Neuronal stem cell (in vitro differentiated cells): ENCODE measurements around the gene ATG12.

Experiments used
- DNase-seq: peaks from one replicate; pipeline ENCODE4 v3.0.0-alpha.2; 2013; ENCODE audit warnings: low spot score
- H2AFZ ChIP-seq: one replicate; pipeline ENCODE4 v1.6.1; 2013; ENCODE audit warnings: mild to moderate bottlenecking, low read length, inconsistent platforms
- H2AK5ac ChIP-seq: 2 replicates; pipeline ENCODE4 v1.6.1; 2013; ENCODE audit warnings: low read depth, mild to moderate bottlenecking, inconsistent platforms, low read length, moderate library complexity, mixed read lengths
- H2BK120ac ChIP-seq: 2 replicates; pipeline ENCODE4 v1.6.1; 2013; ENCODE audit warnings: low read depth, mild to moderate bottlenecking, inconsistent platforms, low read length, moderate library complexity, mixed read lengths
- H2BK12ac ChIP-seq: one replicate; pipeline ENCODE4 v1.6.1; 2013; ENCODE audit warnings: low read length, inconsistent platforms
- H2BK15ac ChIP-seq: 2 replicates; pipeline ENCODE4 v1.6.1; 2013; ENCODE audit warnings: mild to moderate bottlenecking, low read length, inconsistent platforms, mixed read lengths
- H2BK5ac ChIP-seq: one replicate; pipeline ENCODE4 v1.6.1; 2013; ENCODE audit warnings: inconsistent platforms, mild to moderate bottlenecking, low read length, moderate library complexity
- H3K14ac ChIP-seq: one replicate; pipeline ENCODE4 v1.6.1; 2013; ENCODE audit warnings: low read length, inconsistent platforms
- H3K18ac ChIP-seq: 2 replicates; pipeline ENCODE4 v1.6.1; 2013; ENCODE audit warnings: low read length, inconsistent platforms
- H3K23ac ChIP-seq: 2 replicates; pipeline ENCODE4 v1.6.1; 2013; ENCODE audit warnings: low read depth, mild to moderate bottlenecking, mixed read lengths, low read length, inconsistent platforms; ENCODE audit not compliant: poor library complexity
- H3K27ac ChIP-seq: replicated peaks from 3 replicates; pipeline ENCODE4 v1.5.1; 2013; ENCODE audit warnings: low read length, inconsistent platforms
- H3K27me3 ChIP-seq, 3 experiments: 2 replicates each; pipeline ENCODE4 v1.6.1; 2013; ENCODE audit warnings: low read length in 3 of 3, mild to moderate bottlenecking in 2 of 3, inconsistent platforms in 1 of 3, low read depth in 1 of 3, mixed read lengths in 1 of 3, moderate library complexity in 1 of 3; ENCODE audit not compliant: control insufficient read depth in 3 of 3, insufficient read depth in 3 of 3
- H3K36me3 ChIP-seq, 2 donors: replicated peaks in 1 of 2; 2 replicates each; pipeline ENCODE4 v1.6.1; 2013; ENCODE audit warnings: low read length in 2 of 2; ENCODE audit not compliant: control insufficient read depth in 2 of 2, insufficient read depth in 2 of 2
- H3K4ac ChIP-seq: 2 replicates; pipeline ENCODE4 v1.6.1; 2013; ENCODE audit warnings: inconsistent platforms, mild to moderate bottlenecking, low read length, moderate library complexity
- H3K4me1 ChIP-seq, 2 donors: 1 replicate in 1 of 2; 2 replicates in 1 of 2; pipeline ENCODE4 v1.6.1; 2013; ENCODE audit warnings: low read length in 2 of 2, low read depth in 1 of 2; ENCODE audit not compliant: control insufficient read depth in 2 of 2, insufficient read depth in 1 of 2
- H3K4me2 ChIP-seq: one replicate; pipeline ENCODE4 v1.6.1; 2013; ENCODE audit warnings: mild to moderate bottlenecking, low read length, inconsistent platforms; ENCODE audit not compliant: insufficient read depth, poor library complexity, severe bottlenecking
- H3K4me3 ChIP-seq, 2 donors: 2 replicates each; pipeline ENCODE4 v1.5.1; 2013; ENCODE audit warnings: low read length in 2 of 2, mild to moderate bottlenecking in 2 of 2, inconsistent platforms in 1 of 2, moderate library complexity in 1 of 2
- H3K79me1 ChIP-seq: one replicate; pipeline ENCODE4 v1.6.1; 2013; ENCODE audit warnings: low read depth, mild to moderate bottlenecking, inconsistent platforms, low read length, moderate library complexity
- H3K9ac ChIP-seq: one replicate; pipeline ENCODE4 v1.6.1; 2013; ENCODE audit warnings: mild to moderate bottlenecking, low read depth, low read length, inconsistent platforms; ENCODE audit not compliant: poor library complexity
- H3K9me3 ChIP-seq, 2 donors: replicated peaks in 1 of 2; 2 replicates each; pipeline versions ENCODE3 to v1.6.1; 2013; ENCODE audit warnings: low read length in 2 of 2, mild to moderate bottlenecking in 2 of 2, inconsistent platforms in 1 of 2, low read depth in 1 of 2, mixed read lengths in 1 of 2, moderate library complexity in 1 of 2; ENCODE audit not compliant: control insufficient read depth in 2 of 2, insufficient read depth in 1 of 2
- H4K8ac ChIP-seq: one replicate; pipeline ENCODE4 v1.6.1; 2013; ENCODE audit warnings: low read depth, mild to moderate bottlenecking, inconsistent platforms, low read length, moderate library complexity
- H4K91ac ChIP-seq: one replicate; pipeline ENCODE4 v1.6.1; 2013; ENCODE audit warnings: low read length, low read depth, mild to moderate bottlenecking, inconsistent platforms; ENCODE audit not compliant: poor library complexity
- WGBS, 2 donors: extraction: QIAGEN DNeasy Blood & Tissue Kit; methylation state at CpG; one replicate each; pipeline ENCODE4 v1.1.7; 2013; ENCODE audit warnings: missing lambda C conversion rate in 2 of 2, mixed read lengths in 1 of 2; ENCODE audit not compliant: insufficient read length in 2 of 2, insufficient replicate concordance in 1 of 2; ENCODE audit errors: extremely low coverage in 2 of 2; 5-methylcytosine and 5-hydroxymethylcytosine counted together

The ATG12 gene

GRCh38 chr5:115798252-115798651 lies 43.1 kb downstream of the ATG12 start:
- no peak overlapping the region for H3K4me2 ChIP-seq
- no peak overlapping the region for H2AFZ ChIP-seq
- WGBS, 2 donors, result no CpG with 5 or more reads among the region's 2 CpGs
- no peak overlapping the region for H3K23ac ChIP-seq
- DNase-seq, result no peak
- no peaks in the 10 kb centered on the region for H3K9me3 ChIP-seq
- no peak overlapping the region for H4K8ac ChIP-seq
- no peak overlapping the region for H3K9ac ChIP-seq
- no peak overlapping the region for H3K27ac ChIP-seq
- no peaks in the 10 kb centered on the region for H3K79me1 ChIP-seq
- H3K4me3 ChIP-seq, result no peak overlapping the region
- H3K18ac ChIP-seq, result no peak overlapping the region
- no peak overlapping the region for H2BK15ac ChIP-seq
- H3K4me1 ChIP-seq, result no peaks in the 10 kb centered on the region
- H2AK5ac ChIP-seq, result no peak overlapping the region
- no peak overlapping the region for H3K14ac ChIP-seq
- no peaks in the 10 kb centered on the region for H3K27me3 ChIP-seq
- H3K36me3 ChIP-seq, result no peaks in the 10 kb centered on the region
- H3K4ac ChIP-seq, result no peak overlapping the region
- no peak overlapping the region for H2BK120ac ChIP-seq
- H2BK12ac ChIP-seq, result no peak overlapping the region
- no peak overlapping the region for H4K91ac ChIP-seq
- no peak overlapping the region for H2BK5ac ChIP-seq

- Histone ChIP-seq H2AK5ac (no peak overlapping the region), H3K36me3 (no peaks in the 10 kb centered on the region), H3K14ac (no peak overlapping the region), H3K79me1 (no peaks in the 10 kb centered on the region), H3K27me3 (no peaks in the 10 kb centered on the region), H3K4me3 (no peak overlapping the region), H4K8ac (no peak overlapping the region), H3K27ac (no peak overlapping the region), H2BK120ac (no peak overlapping the region), H4K91ac (no peak overlapping the region), H3K4ac (no peak overlapping the region), H3K4me2 (no peak overlapping the region), H2BK15ac (no peak overlapping the region), H2BK12ac (no peak overlapping the region), H2AFZ (no peak overlapping the region), H2BK5ac (no peak overlapping the region), H3K18ac (no peak overlapping the region), H3K9me3 (no peaks in the 10 kb centered on the region), H3K4me1 (no peaks in the 10 kb centered on the region), H3K23ac (no peak overlapping the region), H3K9ac (no peak overlapping the region)
- DNase-seq, result no peak
- WGBS, 2 donors, result no CpG with 5 or more reads among the region's 3 CpGs
These were observed 44.7 kb downstream of the ATG12 start for GRCh38 chr5:115796656-115797055.

- Histone ChIP-seq H3K27ac (no peak overlapping the region), H2BK15ac (no peak overlapping the region), H4K91ac (no peak overlapping the region), H3K36me3 (no peaks in the 10 kb centered on the region), H3K4me1 (no peaks in the 10 kb centered on the region), H3K18ac (no peak overlapping the region), H3K4me3 (no peak overlapping the region), H4K8ac (no peak overlapping the region), H2BK120ac (no peak overlapping the region), H3K27me3 (no peaks in the 10 kb centered on the region), H3K23ac (no peak overlapping the region), H2AFZ (no peak overlapping the region), H3K4me2 (no peak overlapping the region), H3K4ac (no peak overlapping the region), H3K9ac (no peak overlapping the region), H2AK5ac (no peak overlapping the region), H2BK12ac (no peak overlapping the region), H2BK5ac (no peak overlapping the region), H3K14ac (no peak overlapping the region), H3K9me3 (no peaks in the 10 kb centered on the region), H3K79me1 (no peaks in the 10 kb centered on the region)
- WGBS, 2 donors, result no CpG with 5 or more reads among the region's 1 CpG
- DNase-seq, result no peak
These were observed 45.7 kb downstream of the ATG12 start for GRCh38 chr5:115795700-115796099.

DNA sequence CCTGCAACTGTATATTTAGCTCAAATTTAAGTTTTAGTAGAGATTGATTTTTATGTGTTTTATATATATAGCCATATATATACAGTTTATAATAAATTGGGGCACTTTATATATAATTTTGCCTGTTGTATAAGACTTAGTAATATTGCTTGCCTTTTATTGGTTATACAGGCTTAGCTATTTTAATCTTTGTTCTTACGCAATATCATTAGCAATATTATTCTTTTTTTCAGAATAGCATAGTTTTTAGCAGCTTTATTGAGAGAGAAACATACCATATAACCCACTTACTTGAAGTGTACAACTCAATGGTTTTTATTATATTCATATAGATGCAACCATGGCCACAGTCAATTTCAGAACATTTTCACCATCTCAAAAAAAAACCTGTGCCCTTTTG lies 52.9 kb downstream of the ATG12 start:
- Histone ChIP-seq H2BK5ac (no peak overlapping the region), H4K8ac (no peak overlapping the region), H3K36me3 (no peaks in the 10 kb centered on the region), H3K9me3 (peaks cover 0 to 2% of the 10 kb centered on the region in 2 donors), H3K4me1 (no peaks in the 10 kb centered on the region), H3K14ac (no peak overlapping the region), H3K4ac (no peak overlapping the region), H3K27me3 (no peaks in the 10 kb centered on the region), H3K4me3 (no peak overlapping the region), H2AFZ (no peak overlapping the region), H2BK15ac (no peak overlapping the region), H3K9ac (no peak overlapping the region), H3K79me1 (no peaks in the 10 kb centered on the region), H3K23ac (no peak overlapping the region), H3K4me2 (no peak overlapping the region), H2BK120ac (no peak overlapping the region), H3K18ac (no peak overlapping the region), H3K27ac (no peak overlapping the region), H4K91ac (no peak overlapping the region), H2BK12ac (no peak overlapping the region), H2AK5ac (no peak overlapping the region)
- WGBS, 2 donors, result no CpG with 5 or more reads among the region's 1 CpG
- DNase-seq, result no peak
